Neuronal stem cell (in vitro differentiated cells): ENCODE results near the gene HDGF.

Experiments
- DNase-seq: peaks from one replicate; pipeline ENCODE4 v3.0.0-alpha.2; 2013; ENCODE audit warnings: low spot score
- H2AFZ ChIP-seq: one replicate; pipeline ENCODE4 v1.6.1; 2013; ENCODE audit warnings: mild to moderate bottlenecking, low read length, inconsistent platforms
- H2AK5ac ChIP-seq: 2 replicates; pipeline ENCODE4 v1.6.1; 2013; ENCODE audit warnings: low read depth, mild to moderate bottlenecking, inconsistent platforms, low read length, moderate library complexity, mixed read lengths
- H2BK120ac ChIP-seq: 2 replicates; pipeline ENCODE4 v1.6.1; 2013; ENCODE audit warnings: low read depth, mild to moderate bottlenecking, inconsistent platforms, low read length, moderate library complexity, mixed read lengths
- H2BK12ac ChIP-seq: one replicate; pipeline ENCODE4 v1.6.1; 2013; ENCODE audit warnings: low read length, inconsistent platforms
- H2BK15ac ChIP-seq: 2 replicates; pipeline ENCODE4 v1.6.1; 2013; ENCODE audit warnings: mild to moderate bottlenecking, low read length, inconsistent platforms, mixed read lengths
- H2BK5ac ChIP-seq: one replicate; pipeline ENCODE4 v1.6.1; 2013; ENCODE audit warnings: inconsistent platforms, mild to moderate bottlenecking, low read length, moderate library complexity
- H3K14ac ChIP-seq: one replicate; pipeline ENCODE4 v1.6.1; 2013; ENCODE audit warnings: low read length, inconsistent platforms
- H3K18ac ChIP-seq: 2 replicates; pipeline ENCODE4 v1.6.1; 2013; ENCODE audit warnings: low read length, inconsistent platforms
- H3K23ac ChIP-seq: 2 replicates; pipeline ENCODE4 v1.6.1; 2013; ENCODE audit warnings: low read depth, mild to moderate bottlenecking, mixed read lengths, low read length, inconsistent platforms; ENCODE audit not compliant: poor library complexity
- H3K27ac ChIP-seq: replicated peaks from 3 replicates; pipeline ENCODE4 v1.5.1; 2013; ENCODE audit warnings: low read length, inconsistent platforms
- H3K27me3 ChIP-seq, 3 experiments: 2 replicates each; pipeline ENCODE4 v1.6.1; 2013; ENCODE audit warnings: low read length in 3 of 3, mild to moderate bottlenecking in 2 of 3, inconsistent platforms in 1 of 3, low read depth in 1 of 3, mixed read lengths in 1 of 3, moderate library complexity in 1 of 3; ENCODE audit not compliant: control insufficient read depth in 3 of 3, insufficient read depth in 3 of 3
- H3K36me3 ChIP-seq, 2 donors: replicated peaks in 1 of 2; 2 replicates each; pipeline ENCODE4 v1.6.1; 2013; ENCODE audit warnings: low read length in 2 of 2; ENCODE audit not compliant: control insufficient read depth in 2 of 2, insufficient read depth in 2 of 2
- H3K4ac ChIP-seq: 2 replicates; pipeline ENCODE4 v1.6.1; 2013; ENCODE audit warnings: inconsistent platforms, mild to moderate bottlenecking, low read length, moderate library complexity
- H3K4me1 ChIP-seq, 2 donors: 1 replicate in 1 of 2; 2 replicates in 1 of 2; pipeline ENCODE4 v1.6.1; 2013; ENCODE audit warnings: low read length in 2 of 2, low read depth in 1 of 2; ENCODE audit not compliant: control insufficient read depth in 2 of 2, insufficient read depth in 1 of 2
- H3K4me2 ChIP-seq: one replicate; pipeline ENCODE4 v1.6.1; 2013; ENCODE audit warnings: mild to moderate bottlenecking, low read length, inconsistent platforms; ENCODE audit not compliant: insufficient read depth, poor library complexity, severe bottlenecking
- H3K4me3 ChIP-seq, 2 donors: 2 replicates each; pipeline ENCODE4 v1.5.1; 2013; ENCODE audit warnings: low read length in 2 of 2, mild to moderate bottlenecking in 2 of 2, inconsistent platforms in 1 of 2, moderate library complexity in 1 of 2
- H3K79me1 ChIP-seq: one replicate; pipeline ENCODE4 v1.6.1; 2013; ENCODE audit warnings: low read depth, mild to moderate bottlenecking, inconsistent platforms, low read length, moderate library complexity
- H3K9ac ChIP-seq: one replicate; pipeline ENCODE4 v1.6.1; 2013; ENCODE audit warnings: mild to moderate bottlenecking, low read depth, low read length, inconsistent platforms; ENCODE audit not compliant: poor library complexity
- H3K9me3 ChIP-seq, 2 donors: replicated peaks in 1 of 2; 2 replicates each; pipeline versions ENCODE3 to v1.6.1; 2013; ENCODE audit warnings: low read length in 2 of 2, mild to moderate bottlenecking in 2 of 2, inconsistent platforms in 1 of 2, low read depth in 1 of 2, mixed read lengths in 1 of 2, moderate library complexity in 1 of 2; ENCODE audit not compliant: control insufficient read depth in 2 of 2, insufficient read depth in 1 of 2
- H4K8ac ChIP-seq: one replicate; pipeline ENCODE4 v1.6.1; 2013; ENCODE audit warnings: low read depth, mild to moderate bottlenecking, inconsistent platforms, low read length, moderate library complexity
- H4K91ac ChIP-seq: one replicate; pipeline ENCODE4 v1.6.1; 2013; ENCODE audit warnings: low read length, low read depth, mild to moderate bottlenecking, inconsistent platforms; ENCODE audit not compliant: poor library complexity
- WGBS, 2 donors: extraction: QIAGEN DNeasy Blood & Tissue Kit; methylation state at CpG; one replicate each; pipeline ENCODE4 v1.1.7; 2013; ENCODE audit warnings: missing lambda C conversion rate in 2 of 2, mixed read lengths in 1 of 2; ENCODE audit not compliant: insufficient read length in 2 of 2, insufficient replicate concordance in 1 of 2; ENCODE audit errors: extremely low coverage in 2 of 2; 5-methylcytosine and 5-hydroxymethylcytosine counted together

HDGF gene

GRCh38 chr1:156696755-156697154 is 54.7 kb downstream of the HDGF start:
- H2BK5ac ChIP-seq = no peak overlapping the region
- peaks cover 27 to 34% of the 10 kb centered on the region in 2 donors for H3K4me1 ChIP-seq
- H3K27ac ChIP-seq = no peak overlapping the region
- no peak overlapping the region for H2BK12ac ChIP-seq
- no peak overlapping the region for H4K91ac ChIP-seq
- no peak overlapping the region for H3K9ac ChIP-seq
- no peak overlapping the region for H4K8ac ChIP-seq
- H2AFZ ChIP-seq = no peak overlapping the region
- H3K4me2 ChIP-seq = no peak overlapping the region
- H3K27me3 ChIP-seq = peaks cover 0 to 4% (median 0%) of the 10 kb centered on the region in 3 experiments
- no peak for DNase-seq
- H3K4me3 ChIP-seq = no peak overlapping the region
- no peak overlapping the region for H3K14ac ChIP-seq
- H2BK120ac ChIP-seq = no peak overlapping the region
- H3K79me1 ChIP-seq = peaks cover 3% of the 10 kb centered on the region
- no peak overlapping the region for H2AK5ac ChIP-seq
- no CpG with 5 or more reads among the region's 8 CpGs for WGBS, 2 donors
- H3K23ac ChIP-seq = no peak overlapping the region
- no peak overlapping the region for H3K4ac ChIP-seq
- no peak overlapping the region for H3K18ac ChIP-seq
- H3K36me3 ChIP-seq = peaks cover 26% of the 10 kb centered on the region in 2 donors
- no peaks in the 10 kb centered on the region for H3K9me3 ChIP-seq
- no peak overlapping the region for H2BK15ac ChIP-seq

GRCh38 chr1:156694690-156694962 is 56.8 kb downstream of the HDGF start:
- Histone ChIP-seq H3K27ac (no peak overlapping the region), H2AK5ac (peak overlapping the region; percentile 82), H3K14ac (no peak overlapping the region), H4K91ac (no peak overlapping the region), H3K4me3 (no peak overlapping the region), H2BK120ac (peak overlapping the region; percentile 3), H3K4me2 (no peak overlapping the region), H3K9me3 (no peaks in the 10 kb centered on the region), H3K9ac (no peak overlapping the region), H3K79me1 (no peaks in the 10 kb centered on the region), H3K36me3 (peaks cover 11 to 12% of the 10 kb centered on the region in 2 donors), H3K23ac (no peak overlapping the region), H3K4ac (no peak overlapping the region), H4K8ac (no peak overlapping the region), H2BK5ac (peak overlapping the region; percentile 63), H2BK15ac (peak overlapping the region; percentile 38), H3K18ac (peak overlapping the region; percentile 33), H2BK12ac (no peak overlapping the region), H2AFZ (peak overlapping the region; percentile 27), H3K27me3 (peaks cover 0 to 18% (median 0%) of the 10 kb centered on the region in 3 experiments), H3K4me1 (peaks cover 47 to 56% of the 10 kb centered on the region in 2 donors)
- WGBS, 2 donors = no CpG with 5 or more reads among the region's 5 CpGs
- no peak for DNase-seq

- H3K27ac ChIP-seq = peak overlapping the region; percentile 71
- H3K14ac ChIP-seq = no peak overlapping the region
- H3K4me3 ChIP-seq = no peak overlapping the region
- H3K79me1 ChIP-seq = no peaks in the 10 kb centered on the region
- no peak overlapping the region for H3K23ac ChIP-seq
- H3K4me1 ChIP-seq = peaks cover 47 to 56% of the 10 kb centered on the region in 2 donors
- no peak overlapping the region for H4K8ac ChIP-seq
- peaks cover 7 to 8% of the 10 kb centered on the region in 2 donors for H3K36me3 ChIP-seq
- peak overlapping the region; percentile 63 for H2BK5ac ChIP-seq
- no peak for DNase-seq
- peak overlapping the region; percentile 80 for H2BK12ac ChIP-seq
- H3K9me3 ChIP-seq = no peaks in the 10 kb centered on the region
- peak overlapping the region; percentile 3 for H2BK120ac ChIP-seq
- H3K9ac ChIP-seq = no peak overlapping the region
- H2AFZ ChIP-seq = peak overlapping the region; percentile 27
- no peak overlapping the region for H3K4ac ChIP-seq
- H2AK5ac ChIP-seq = peak overlapping the region; percentile 82
- H4K91ac ChIP-seq = no peak overlapping the region
- peak overlapping the region; percentile 77 for H3K18ac ChIP-seq
- H3K4me2 ChIP-seq = no peak overlapping the region
- no CpG with 5 or more reads among the region's 12 CpGs for WGBS, 2 donors
- peaks cover 0 to 18% (median 0%) of the 10 kb centered on the region in 3 experiments for H3K27me3 ChIP-seq
- H2BK15ac ChIP-seq = peak overlapping the region; percentile 40
These were observed 57.4 kb downstream of the HDGF start for GRCh38 chr1:156693848-156694689.
